Urinary bladder (tissue), 4 donors: ENCODE measurements around the gene ATP1B3. TPM values are rescaled to one million over a fixed set of nuclear protein-coding genes. Genes with fewer than 3 reads are reported as not detected.
"Not testable (repeated sequence)": the region's sequence is repeated elsewhere in the genome, so short reads cannot be mapped to it uniquely, and the experiment has no call there.

Source experiments
- DNase-seq: peaks from one replicate; pipeline ENCODE4 v3.0.0-alpha.2; 2015; ENCODE audit errors: extremely low spot score
- H3K27ac ChIP-seq: one replicate; pipeline ENCODE4 v1.5.1; 2013; ENCODE audit warnings: low read depth, mild to moderate bottlenecking, moderate library complexity
- H3K36me3 ChIP-seq: one replicate; pipeline ENCODE4 v1.6.1; 2013; ENCODE audit warnings: mild to moderate bottlenecking, moderate library complexity; ENCODE audit not compliant: insufficient read depth
- H3K4me1 ChIP-seq: one replicate; pipeline ENCODE4 v1.6.1; 2013; ENCODE audit warnings: mild to moderate bottlenecking, moderate library complexity; ENCODE audit not compliant: insufficient read depth
- H3K4me3 ChIP-seq: one replicate; pipeline ENCODE4 v1.5.1; 2013; ENCODE audit warnings: low read depth, low read length
- WGBS: extraction: QIAGEN DNeasy Blood & Tissue Kit; methylation state at CpG from one replicate; pipeline ENCODE4 v1.1.7; 2013; 5-methylcytosine and 5-hydroxymethylcytosine counted together
- polyA plus RNA-seq: library from polyadenylated mRNA; stranded (reverse); fragments of 200-250 nt; gene quantifications from one replicate; pipeline ENCODE4 v1.2.3, GENCODE V29; 2013
- total RNA-seq: library from RNA; depleted of rRNA; stranded (reverse); fragments of >200 nt; gene quantifications from one replicate; pipeline ENCODE4 v1.2.3, GENCODE V29; 2014
- donor health status: healthy with polysubstance abuse.
- donor health status: healthy.

ATP1B3 gene
- total RNA-seq (21.8 TPM), polyA plus RNA-seq (75.8 TPM)

- peak within 1 kb of the TSS; percentile 94 for H3K4me3 ChIP-seq
- H3K36me3 ChIP-seq = no peaks in the 10 kb centered on the region
- DNase-seq = peak; percentile 26
- peak within 1 kb of the TSS; percentile 99 for H3K27ac ChIP-seq
- under 1% methylated on average over 69 of the region's 69 CpGs for WGBS
- no peaks in the 10 kb centered on the region for H3K4me1 ChIP-seq
Observed at GRCh38 chr3:141876381-141876890, at the start of gene ATP1B3. ATP1B3 (plus strand) TSS chr3:141876643; CDS start chr3:141876802, 159 bp downstream.

DNA sequence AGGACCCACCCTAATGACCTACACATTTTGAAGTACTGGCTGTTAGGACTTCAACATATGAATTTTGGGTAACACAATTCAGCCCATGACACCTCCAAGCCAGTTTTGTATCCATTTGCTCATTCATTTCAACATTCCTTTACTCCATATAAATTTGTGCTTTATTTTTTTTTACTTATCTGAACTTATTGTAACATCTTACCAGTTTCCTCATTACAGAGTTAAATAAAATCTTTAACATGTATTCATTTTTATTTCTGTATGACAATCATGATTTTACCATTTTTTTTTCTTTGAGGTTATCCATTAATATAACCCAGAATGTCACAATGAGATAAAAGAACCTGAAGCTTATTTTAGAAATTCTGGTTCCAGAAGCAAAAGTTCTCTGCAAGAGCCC, 48.0 kb upstream of the ATP1B3 start:
- no peaks in the 10 kb centered on the region for H3K4me1 ChIP-seq
- H3K27ac ChIP-seq = no peak overlapping the region
- H3K36me3 ChIP-seq = no peaks in the 10 kb centered on the region
- no peak for DNase-seq
- H3K4me3 ChIP-seq = no peak overlapping the region

- Histone ChIP-seq H3K36me3 (no peaks in the 10 kb centered on the region), H3K4me1 (no peaks in the 10 kb centered on the region), H3K4me3 (no peak overlapping the region), H3K27ac (no peak overlapping the region)
- DNase-seq = no peak
- 41% methylated on average over 2 of the region's 2 CpGs for WGBS
Observed at GRCh38 chr3:141828890-141829289, 47.6 kb upstream of the ATP1B3 start.

- Histone ChIP-seq H3K27ac (no peak overlapping the region), H3K4me1 (no peaks in the 10 kb centered on the region), H3K4me3 (no peak overlapping the region), H3K36me3 (no peaks in the 10 kb centered on the region)
- DNase-seq = no peak
- WGBS = 83% methylated on average over 6 of the region's 6 CpGs
Observed at GRCh38 chr3:141830508-141830907, 45.9 kb upstream of the ATP1B3 start.

DNA sequence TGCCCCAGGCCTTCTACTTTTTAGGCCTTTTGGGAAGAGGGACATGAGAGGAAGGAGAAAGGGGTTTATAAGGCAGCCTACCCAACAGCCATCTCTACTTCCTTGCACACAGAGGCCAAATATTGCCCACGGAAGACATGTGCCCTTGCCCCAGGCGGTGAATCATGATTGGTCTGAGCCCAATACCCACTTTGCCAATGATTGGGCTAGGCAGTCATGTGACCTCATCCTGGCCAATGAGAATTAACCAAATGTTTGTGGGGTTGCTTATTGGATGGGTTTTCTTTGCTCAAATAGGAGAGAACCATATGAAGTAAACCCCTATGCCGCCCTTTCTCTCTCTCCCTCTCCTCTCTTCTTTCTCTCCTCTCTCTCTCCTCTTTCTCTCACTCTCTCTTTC, 42.2 kb upstream of the ATP1B3 start:
- no peak for DNase-seq
- no peaks in the 10 kb centered on the region for H3K4me1 ChIP-seq
- no peaks in the 10 kb centered on the region for H3K36me3 ChIP-seq
- no peak overlapping the region for H3K27ac ChIP-seq
- H3K4me3 ChIP-seq = no peak overlapping the region
- WGBS = over 99% methylated on average over 3 of the region's 3 CpGs

GRCh38 chr3:141835557-141836229, 40.8 kb upstream of the ATP1B3 start:
- H3K36me3 ChIP-seq = no peaks in the 10 kb centered on the region
- no peak overlapping the region for H3K27ac ChIP-seq
- no peaks in the 10 kb centered on the region for H3K4me1 ChIP-seq
- no peak overlapping the region for H3K4me3 ChIP-seq
- DNase-seq = no peak
- 92% methylated on average over 15 of the region's 15 CpGs for WGBS

DNA sequence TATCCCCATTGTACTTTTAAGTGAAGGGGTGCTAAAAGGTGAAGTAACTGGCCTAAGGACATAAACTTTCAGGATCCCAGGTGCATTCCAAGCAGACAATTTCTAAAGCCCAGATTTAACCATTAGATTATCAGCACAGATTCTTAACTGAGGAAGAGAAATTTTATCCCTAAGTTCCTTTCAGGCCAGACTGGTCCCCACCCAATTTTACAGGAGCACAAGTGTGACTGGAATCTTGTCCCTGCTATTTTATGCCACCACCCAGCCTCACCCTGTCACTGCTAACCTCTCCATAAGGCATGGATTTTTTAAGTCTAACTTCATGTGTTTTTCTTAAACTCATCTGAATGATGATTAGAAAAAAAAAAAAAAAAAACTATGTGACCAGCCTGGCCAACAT, 37.1 kb upstream of the ATP1B3 start:
- Histone ChIP-seq H3K4me3 (no peak overlapping the region), H3K4me1 (no peaks in the 10 kb centered on the region), H3K27ac (no peak overlapping the region), H3K36me3 (no peaks in the 10 kb centered on the region)
- DNase-seq = no peak

- Histone ChIP-seq H3K36me3 (no peaks in the 10 kb centered on the region), H3K4me1 (no peaks in the 10 kb centered on the region), H3K4me3 (no peak overlapping the region), H3K27ac (no peak overlapping the region)
- 59% methylated on average over 6 of the region's 6 CpGs for WGBS
- no peak for DNase-seq
Observed at GRCh38 chr3:141840737-141841544, 35.5 kb upstream of the ATP1B3 start.

GRCh38 chr3:141844108-141844507, 32.3 kb upstream of the ATP1B3 start:
- no peak overlapping the region for H3K4me3 ChIP-seq
- no peak for DNase-seq
- WGBS = 93% methylated on average over 1 of the region's 1 CpG
- H3K27ac ChIP-seq = no peak overlapping the region
- no peaks in the 10 kb centered on the region for H3K4me1 ChIP-seq
- no peaks in the 10 kb centered on the region for H3K36me3 ChIP-seq

GRCh38 chr3:141844812-141845211, 31.6 kb upstream of the ATP1B3 start:
- over 99% methylated on average over 2 of the region's 2 CpGs for WGBS
- no peak overlapping the region for H3K27ac ChIP-seq
- no peaks in the 10 kb centered on the region for H3K36me3 ChIP-seq
- no peaks in the 10 kb centered on the region for H3K4me1 ChIP-seq
- H3K4me3 ChIP-seq = no peak overlapping the region
- no peak for DNase-seq

- no peak overlapping the region for H3K4me3 ChIP-seq
- no peaks in the 10 kb centered on the region for H3K36me3 ChIP-seq
- WGBS = 82% methylated on average over 5 of the region's 5 CpGs
- DNase-seq = no peak
- H3K27ac ChIP-seq = no peak overlapping the region
- no peaks in the 10 kb centered on the region for H3K4me1 ChIP-seq
Observed at GRCh38 chr3:141845407-141846049, 30.9 kb upstream of the ATP1B3 start.

- DNase-seq = no peak
- WGBS = 28% methylated on average over 3 of the region's 3 CpGs
- no peak overlapping the region for H3K27ac ChIP-seq
- no peaks in the 10 kb centered on the region for H3K36me3 ChIP-seq
- H3K4me1 ChIP-seq = no peaks in the 10 kb centered on the region
- H3K4me3 ChIP-seq = no peak overlapping the region
Observed at GRCh38 chr3:141846050-141846433, 30.4 kb upstream of the ATP1B3 start.

- not testable (repeated sequence) for H3K4me3 ChIP-seq, H3K36me3 ChIP-seq, DNase-seq, H3K27ac ChIP-seq, H3K4me1 ChIP-seq
- 92% methylated on average over 5 of the region's 5 CpGs for WGBS
Observed at GRCh38 chr3:141848159-141848748, 28.2 kb upstream of the ATP1B3 start.
